Endothelial cell of umbilical vein (primary cell): ENCODE data around the gene LIME1. TPM values are rescaled to one million over a fixed set of nuclear protein-coding genes. Genes with fewer than 3 reads are reported as not detected.

Source experiments
- BruUV-seq: library from RNA; stranded (reverse); fragments of 400-500 nt; replicated peaks from 2 replicates; lab custom pipeline; 2021; lab: Mats Ljungman, UMichigan
- CTCF ChIA-PET: fragments of 300-600, 350-600 bp; sonication (Branson Sonifier 250); formaldehyde crosslinking; loops from one replicate; lab custom pipeline; 2021; ENCODE audit warnings: antibody characterized with exemption, inconsistent platforms; lab: Charles Lee
- POLR2A ChIA-PET: fragments of 300-600, 350-600 bp; sonication (Branson Sonifier 250); formaldehyde crosslinking; loops from one replicate; lab custom pipeline; 2021; ENCODE audit warnings: antibody characterized with exemption, inconsistent platforms; lab: Charles Lee
- DNase-seq: peaks from one replicate; pipeline ENCODE4 v3.0.0-alpha.2; 2011; ENCODE audit warnings: low read depth, low spot score
- FAIRE-seq: peaks from 2 replicates; lab custom pipeline; 2011; peaks lifted over from hg19 to GRCh38; lab: Jason Lieb, UNC
- H2AFZ ChIP-seq: 2 replicates; pipeline ENCODE4 v1.6.0; 2012; ENCODE audit warnings: low read depth, low read length, control low read depth, inconsistent platforms
- H3K27ac ChIP-seq: 2 replicates; pipeline ENCODE4 v1.5.1; 2011; ENCODE audit warnings: low read depth, mild to moderate bottlenecking, control low read depth, low read length, moderate library complexity; ENCODE audit not compliant: insufficient read depth
- H3K27me3 ChIP-seq, 2 experiments: 2 replicates each; pipeline versions ENCODE4 v1.6.0 to v1.6.1; 2011; ENCODE audit warnings: low read length in 2 of 2, mixed read lengths in 1 of 2; ENCODE audit not compliant: control insufficient read depth in 2 of 2, insufficient read depth in 2 of 2
- H3K36me3 ChIP-seq, 2 experiments: 2 replicates in 1 of 2; 3 replicates in 1 of 2; pipeline ENCODE4 v1.5.1; 2011; ENCODE audit warnings: low read length in 2 of 2, mild to moderate bottlenecking in 1 of 2, moderate library complexity in 1 of 2; ENCODE audit not compliant: control insufficient read depth in 2 of 2, insufficient read depth in 2 of 2; ENCODE audit errors: extremely low read depth in 1 of 2
- H3K4me1 ChIP-seq: 3 replicates; pipeline ENCODE4 v1.5.1; 2011; ENCODE audit warnings: mild to moderate bottlenecking, low read length; ENCODE audit not compliant: control insufficient read depth, insufficient read depth; ENCODE audit errors: extremely low read depth
- H3K4me2 ChIP-seq: 2 replicates; pipeline ENCODE4 v1.6.1; 2011; ENCODE audit warnings: low read length, control low read depth, mixed read lengths; ENCODE audit not compliant: insufficient read depth
- H3K4me3 ChIP-seq, 3 experiments: fragments of 200-600 bp in 1 of 3; sonication (generic), shearing (Covaris generic) in 1 of 3; replicated peaks in 1 of 3; 2 replicates each; pipeline ENCODE4 v1.5.1; 2011 to 2016; ENCODE audit warnings: control low read depth in 3 of 3, low read length in 3 of 3, mild to moderate bottlenecking in 2 of 3, inconsistent platforms in 1 of 3, low read depth in 1 of 3, moderate library complexity in 1 of 3; ENCODE audit not compliant: insufficient read depth in 1 of 3
- H3K79me2 ChIP-seq: 2 replicates; pipeline ENCODE4 v1.6.0; 2012; ENCODE audit warnings: low read length, inconsistent platforms; ENCODE audit not compliant: control insufficient read depth, insufficient read depth
- H3K9ac ChIP-seq: replicated peaks from 2 replicates; pipeline ENCODE3; 2011; ENCODE audit warnings: low read length, control low read depth; ENCODE audit not compliant: insufficient read depth; ENCODE audit errors: extremely low read depth
- H3K9me1 ChIP-seq: replicated peaks from 3 replicates; pipeline ENCODE4 v1.6.0; 2011; ENCODE audit warnings: mild to moderate bottlenecking, low read length; ENCODE audit not compliant: control insufficient read depth, insufficient read depth; ENCODE audit errors: extremely low read depth
- H3K9me3 ChIP-seq: replicated peaks from 2 replicates; pipeline ENCODE4 v1.5.1; 2012; ENCODE audit warnings: low read length, inconsistent platforms; ENCODE audit not compliant: control insufficient read depth, insufficient read depth
- H4K20me1 ChIP-seq: replicated peaks from 2 replicates; pipeline ENCODE3; 2011; ENCODE audit warnings: mild to moderate bottlenecking, low read length; ENCODE audit not compliant: control insufficient read depth, insufficient read depth; ENCODE audit errors: extremely low read depth
- CTCF ChIP-seq, 2 donors: IDR thresholded peaks; 1 replicate in 1 of 2; 2 replicates in 1 of 2; pipeline ENCODE4 v1.5.1; 2011; ENCODE audit warnings: low read length in 2 of 2, mild to moderate bottlenecking in 2 of 2, moderate library complexity in 2 of 2, control low read depth in 1 of 2, inconsistent platforms in 1 of 2, low read depth in 1 of 2; ENCODE audit not compliant: insufficient read depth in 1 of 2; ENCODE audit errors: extremely low read depth in 1 of 2
- EZH2 ChIP-seq: IDR thresholded peaks from 2 replicates; pipeline ENCODE4 v1.6.1; 2012; ENCODE audit warnings: borderline replicate concordance, low read depth, mild to moderate bottlenecking, moderate library complexity, low read length, inconsistent platforms; ENCODE audit not compliant: severe bottlenecking
- FOS ChIP-seq: IDR thresholded peaks from 2 replicates; pipeline ENCODE4 v1.6.1; 2011; ENCODE audit warnings: mild to moderate bottlenecking, low read length, moderate library complexity, borderline replicate concordance; ENCODE audit not compliant: insufficient read depth
- JUN ChIP-seq: IDR thresholded peaks from 2 replicates; pipeline ENCODE4 v1.6.1; 2011; ENCODE audit warnings: borderline replicate concordance, low read depth; ENCODE audit not compliant: insufficient read length, insufficient read depth
- MAX ChIP-seq: IDR thresholded peaks from 2 replicates; pipeline ENCODE4 v1.6.1; 2011; ENCODE audit not compliant: insufficient read depth, insufficient read length
- MYC ChIP-seq: IDR thresholded peaks from one replicate; pipeline ENCODE4 v1.6.1; 2011; ENCODE audit warnings: mild to moderate bottlenecking, low read depth, low read length
- POLR2A ChIP-seq: IDR thresholded peaks from 2 replicates; pipeline ENCODE4 v1.6.1; 2012; ENCODE audit warnings: low read depth, mild to moderate bottlenecking, control low read depth, low read length
- POLR2AphosphoS5 ChIP-seq: IDR thresholded peaks from 2 replicates; pipeline ENCODE4 v1.6.1; 2012; ENCODE audit warnings: low read depth, mild to moderate bottlenecking, control low read depth, low read length, moderate library complexity; ENCODE audit not compliant: insufficient read depth
- dilution Hi-C: fragments of 300-500 bp; cut with MboI; formaldehyde crosslinking; loops from one replicate; pipeline ENCODE4 v1.15.0; 2019; ENCODE audit warnings: low sequenced_read_pairs; ENCODE audit not compliant: extremely low pct_ligation_motif_present
- intact Hi-C: fragments of 100-400 bp; cut with micrococcal nuclease; formaldehyde crosslinking; loops from one replicate; pipeline ENCODE4 v1.10.0; 2022
- polyA plus RNA-seq, 4 experiments: library from polyadenylated mRNA; depleted of rRNA in 3 of 4; stranded (reverse) in 3 of 4; unstranded in 1 of 4; fragments of >200 nt; gene quantifications; 2 replicates each; pipeline versions ENCODE4 v1.2.1 to v1.2.3, GENCODE V29; 2011 to 2012; ENCODE audit warnings: missing spikeins in 1 of 4
- total RNA-seq: library from RNA; stranded (reverse); gene quantifications from 2 replicates; pipeline ENCODE4 v1.2.3, GENCODE V29; 2021

LIME1 gene
- total and polyA plus RNA-seq, 2 donors (not counting 3 experiments of a cell fraction or from before 2014, with no cell fraction given), result 10.7 to 12.2 TPM

- H3K9ac ChIP-seq, result no peak overlapping the region
- no peaks in the 10 kb centered on the region for H3K9me3 ChIP-seq
- H3K36me3 ChIP-seq, result no peaks in the 10 kb centered on the region
- ChIA-PET CTCF (interaction anchor here (0.8 to 3.0 kb wide), 10 partner anchors 9 to 276 kb away, joined by 3 to 19 read pairs (median 4); partner anchors contain the start of genes ARFRP1, TPD52L2 and ZGPAT), POLR2A (no interaction called here)
- TF ChIP-seq EZH2, result no peak
- TF ChIP-seq POLR2AphosphoS5, result peak; percentile 23
- no peak overlapping the region for H3K4me3 ChIP-seq
- H3K27ac ChIP-seq, result peak overlapping the region; percentile 91
- dilution Hi-C loops, result no loop called here
- no peaks in the 10 kb centered on the region for H3K79me2 ChIP-seq
- H2AFZ ChIP-seq, result no peak overlapping the region
- H3K4me1 ChIP-seq, result peaks cover 35% of the 10 kb centered on the region
- intact Hi-C loops, result loop anchor here (2.0 to 5.0 kb wide), 2 partner anchors 39 kb away; partner anchors contain the start of genes LIME1, RTEL1 and SLC2A4RG
- no peaks in the 10 kb centered on the region for H3K9me1 ChIP-seq
- no peak overlapping the region for H3K4me2 ChIP-seq
- DNase-seq, result no peak
- no TSS peak for BruUV-seq
- no peaks in the 10 kb centered on the region for H4K20me1 ChIP-seq
- no peak for FAIRE-seq
- no peaks in the 10 kb centered on the region for H3K27me3 ChIP-seq
Observed at GRCh38 chr20:63697868-63698545, 38.5 kb upstream of the LIME1 start.

GRCh38 chr20:63698739-63699465, 37.6 kb upstream of the LIME1 start:
- H3K9me3 ChIP-seq, result no peaks in the 10 kb centered on the region
- peak overlapping the region; percentile 20 for H3K9ac ChIP-seq
- CTCF ChIA-PET, result interaction anchor here (0.8 to 3.0 kb wide), 10 partner anchors 8 to 275 kb away, joined by 3 to 19 read pairs (median 4); partner anchors contain the start of genes ARFRP1, RTEL1, TPD52L2 and ZGPAT
- POLR2A ChIA-PET, result interaction anchor here (1.0 to 1.5 kb wide), 2 partner anchors 9 to 33 kb away, joined by 3 to 8 read pairs; partner anchors contain the start of genes ARFRP1 and ZGPAT
- BruUV-seq, result no TSS peak
- H3K36me3 ChIP-seq, result no peaks in the 10 kb centered on the region
- DNase-seq, result peak; percentile 90
- no peak overlapping the region for H3K4me3 ChIP-seq
- peak; percentile 92 for TF ChIP-seq FOS
- peak; percentile 90 for TF ChIP-seq POLR2AphosphoS5
- no peak for TF ChIP-seq EZH2
- no peak for TF ChIP-seq MYC
- TF ChIP-seq POLR2A, result peak; percentile 24
- TF ChIP-seq MAX, result no peak
- peak; percentile 54 for TF ChIP-seq JUN
- no peak for TF ChIP-seq CTCF (IDR thresholded peaks at IDR 0.05; ENCODE audit: extremely low read depth in 1 of 2, insufficient read depth in 1 of 2, low read depth in 1 of 2, low read length in 2 of 2)
- H3K27me3 ChIP-seq, result no peaks in the 10 kb centered on the region
- no peak overlapping the region for H2AFZ ChIP-seq
- FAIRE-seq, result peak; percentile 91
- no peaks in the 10 kb centered on the region for H3K9me1 ChIP-seq
- no peaks in the 10 kb centered on the region for H3K79me2 ChIP-seq
- peak overlapping the region; percentile 23 for H3K4me2 ChIP-seq
- H3K4me1 ChIP-seq, result peaks cover 35% of the 10 kb centered on the region
- H3K27ac ChIP-seq, result peak overlapping the region; percentile 91
- dilution Hi-C loops (no loop called here), intact Hi-C loops (loop anchor here (1.0 to 5.0 kb wide), 3 partner anchors 12 to 40 kb away; partner anchors contain the start of genes LIME1, RTEL1 and SLC2A4RG)
- no peaks in the 10 kb centered on the region for H4K20me1 ChIP-seq
